Measurements from ENCODE around the gene RAX2.
"Not testable (repeated sequence)": the region's sequence is repeated elsewhere in the genome, so short reads cannot be mapped to it uniquely, and the experiment has no call there.

RAX2 gene

DNA sequence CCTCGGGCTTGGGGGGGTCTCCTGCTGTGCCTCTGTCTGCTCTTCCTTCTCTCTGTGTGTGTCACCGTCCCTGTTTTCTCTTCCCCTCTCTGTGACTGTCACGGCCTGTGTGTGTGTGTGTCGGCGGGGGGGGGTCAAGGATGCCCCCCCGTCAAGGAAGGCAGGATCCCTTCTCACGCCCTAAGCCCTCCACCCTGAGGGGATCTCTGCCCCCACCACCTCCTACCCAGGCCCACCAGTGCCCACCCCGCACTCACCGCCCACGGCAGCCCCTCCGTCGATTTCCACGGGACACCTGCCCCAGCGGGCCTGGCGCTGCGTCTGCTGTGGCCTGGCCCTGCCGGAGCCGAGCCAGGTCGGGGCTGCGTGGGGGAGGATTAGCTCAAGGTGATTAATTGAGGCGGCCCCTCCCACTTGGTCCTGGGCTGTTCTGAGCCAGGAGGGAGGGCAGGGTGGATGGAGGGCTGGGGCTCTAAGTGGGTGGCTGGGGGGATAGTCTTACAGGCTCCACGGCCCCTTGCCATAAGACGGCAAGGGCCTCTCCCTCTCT, at the start of gene RAX2:
Gene RAX2 (minus strand): TSS at position 323 of the 550 bp plus-strand sequence. CDS start 486 bp downstream, outside the sequence.
- no peak for DNase-seq (ENCODE audit: low spot score)

DNA sequence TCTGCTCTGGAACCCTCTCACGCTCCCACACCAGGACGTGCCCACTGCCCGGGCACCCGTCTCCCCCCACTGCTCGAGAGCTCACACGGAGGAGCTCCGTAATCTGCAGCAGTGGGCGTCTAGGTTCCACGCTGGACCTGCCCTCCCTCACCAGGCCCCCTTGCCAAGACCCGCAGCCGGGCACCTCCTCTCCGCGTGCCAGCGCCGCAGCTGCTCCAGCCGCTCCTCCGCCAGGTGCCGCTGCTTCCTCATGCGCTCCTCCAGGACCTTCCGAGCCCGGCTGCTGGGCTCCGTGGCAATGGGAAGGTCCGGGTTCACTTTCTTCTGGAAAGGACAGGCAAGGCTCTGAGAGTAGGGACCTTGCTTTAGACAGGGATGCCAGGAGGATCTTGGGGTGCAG, 49.1 kb upstream of the RAX2 start:
- peak; percentile 25 for DNase-seq (ENCODE audit: low spot score)

DNA sequence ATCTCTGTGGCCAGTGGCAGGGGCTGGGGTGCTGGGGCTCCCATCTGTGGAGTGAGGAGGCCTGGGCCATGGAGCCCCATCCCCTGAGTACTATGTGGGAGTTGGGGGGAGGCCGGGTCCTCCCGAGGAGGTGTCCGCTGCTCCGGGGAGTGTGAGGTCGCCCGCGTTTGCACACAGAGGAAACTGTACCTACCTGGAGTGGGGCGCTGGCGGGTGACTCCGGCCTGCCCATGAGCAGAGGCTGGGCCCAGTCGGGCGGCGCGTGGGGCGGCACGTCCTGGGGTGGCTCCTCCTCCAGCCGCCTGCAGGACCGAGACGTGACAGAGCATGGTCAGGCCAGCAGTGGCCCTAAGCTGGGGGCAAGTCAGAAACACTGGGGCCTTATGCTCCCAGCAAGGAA, 48.0 kb upstream of the RAX2 start:
- DNase-seq (ENCODE audit: low spot score) = no peak

DNA sequence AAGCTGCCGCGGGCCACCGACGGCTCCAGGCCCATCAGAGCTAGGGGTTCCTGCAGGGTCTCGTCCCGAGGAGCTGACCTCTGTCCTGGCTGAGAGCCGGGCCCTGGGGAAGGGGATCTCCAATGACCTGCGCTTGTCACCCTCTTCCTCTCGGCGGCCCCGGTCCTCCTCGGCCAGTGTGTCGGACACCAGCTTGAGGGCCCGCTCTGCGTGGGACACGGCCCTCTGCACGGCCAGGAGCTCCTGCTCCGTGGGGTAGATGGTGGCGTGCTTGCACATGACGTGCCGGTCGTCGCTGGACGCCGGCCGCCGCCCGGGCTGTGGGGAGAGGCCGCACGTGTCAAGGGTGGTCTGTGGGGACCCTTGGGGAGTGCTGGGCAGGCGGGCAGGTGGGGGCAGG, 46.9 kb upstream of the RAX2 start:
- DNase-seq (ENCODE audit: low spot score) = no peak

DNA sequence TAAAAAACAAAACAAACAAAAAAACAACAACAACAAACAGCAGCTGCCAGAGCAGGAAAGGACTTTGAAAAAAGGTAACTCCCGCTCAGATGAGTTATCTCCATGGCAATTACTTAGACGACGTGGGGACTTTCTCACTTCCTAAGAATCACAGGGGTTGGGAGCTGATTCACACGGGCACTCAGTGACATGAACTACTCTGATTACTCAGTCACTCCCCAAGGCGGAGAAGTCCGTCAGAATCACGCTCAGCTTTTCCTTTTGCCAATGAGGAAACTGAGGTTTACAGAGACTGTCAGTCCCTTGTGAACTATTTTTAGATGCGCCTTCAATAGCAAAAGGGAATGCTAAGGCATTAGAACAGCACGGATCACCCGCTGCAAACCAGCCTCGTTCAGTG, 46.4 kb upstream of the RAX2 start:
- no peak for DNase-seq (ENCODE audit: low spot score)

DNA sequence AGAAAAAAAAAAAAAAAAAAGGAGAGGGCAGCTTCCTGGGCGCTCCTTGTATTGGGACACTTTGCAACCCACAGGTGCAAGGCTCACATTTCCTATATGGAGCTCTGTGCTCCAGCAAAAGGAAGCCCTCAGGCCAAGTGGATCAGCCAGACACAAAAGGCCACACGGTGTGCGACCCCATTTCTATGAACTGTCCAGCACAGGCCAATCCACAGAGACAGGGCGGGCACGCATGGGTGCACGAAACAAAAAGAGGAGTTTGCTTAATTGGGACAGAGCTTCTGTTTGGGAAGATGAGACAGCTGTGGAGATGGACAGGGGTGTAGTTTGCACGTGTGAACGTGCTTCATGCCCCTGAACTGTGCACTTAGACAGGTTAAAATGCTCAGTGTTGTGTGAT, 45.7 kb upstream of the RAX2 start:
- no peak for DNase-seq (ENCODE audit: low spot score)

DNA sequence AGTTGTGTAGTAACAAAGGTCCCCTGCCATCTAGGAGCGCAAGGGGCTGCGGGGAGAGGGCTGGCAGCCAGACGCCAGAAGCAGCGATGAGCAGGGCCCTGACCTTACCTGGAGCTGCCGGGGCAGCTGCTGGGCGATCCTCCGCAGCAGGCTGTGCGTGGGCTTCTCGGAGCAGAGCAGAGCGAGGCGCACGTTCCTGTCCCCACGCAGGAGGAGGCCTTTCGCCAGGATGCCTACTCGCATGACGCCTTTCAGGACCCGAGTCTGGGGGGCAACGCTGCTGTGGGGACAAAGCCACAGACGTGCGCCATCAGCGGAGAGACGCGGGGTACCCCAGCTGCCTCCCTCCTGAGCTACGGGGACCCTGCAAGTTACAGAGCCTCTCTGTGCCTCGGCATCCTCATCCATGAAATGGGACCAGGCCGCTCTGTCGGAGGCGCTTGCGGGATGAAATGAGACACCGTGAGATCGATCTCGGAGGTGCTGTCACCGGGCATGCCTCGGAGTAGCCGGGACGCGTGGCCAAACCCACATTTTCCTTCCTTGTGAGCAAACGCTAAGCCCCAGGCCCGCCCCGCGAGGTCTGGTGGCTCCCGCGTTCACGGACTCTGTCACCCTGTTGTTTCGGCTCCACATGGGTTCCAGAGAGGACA, 44.7 kb upstream of the RAX2 start:
- DNase-seq (ENCODE audit: low spot score) = no peak

DNA sequence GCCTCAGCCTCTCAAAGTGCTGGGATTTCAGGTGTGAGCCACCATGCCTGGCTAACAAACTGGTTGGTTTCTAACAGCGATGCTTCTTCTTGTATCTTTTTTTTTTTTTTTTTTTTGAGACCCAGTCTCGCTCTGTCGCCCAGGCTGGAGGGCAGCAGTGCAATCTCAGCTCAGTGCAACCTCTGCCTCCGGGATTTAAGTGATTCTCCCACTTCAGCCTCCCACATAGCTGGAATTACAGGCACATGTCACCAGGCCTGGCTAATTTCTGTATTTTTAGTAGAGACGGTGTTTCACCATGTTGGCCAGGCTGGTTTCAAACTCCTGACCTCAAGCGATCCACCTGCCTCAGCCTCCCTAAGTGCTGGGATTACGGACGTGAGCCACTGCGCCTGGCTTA, 44.1 kb upstream of the RAX2 start:
- not testable (repeated sequence) for DNase-seq (ENCODE audit: low spot score)

DNA sequence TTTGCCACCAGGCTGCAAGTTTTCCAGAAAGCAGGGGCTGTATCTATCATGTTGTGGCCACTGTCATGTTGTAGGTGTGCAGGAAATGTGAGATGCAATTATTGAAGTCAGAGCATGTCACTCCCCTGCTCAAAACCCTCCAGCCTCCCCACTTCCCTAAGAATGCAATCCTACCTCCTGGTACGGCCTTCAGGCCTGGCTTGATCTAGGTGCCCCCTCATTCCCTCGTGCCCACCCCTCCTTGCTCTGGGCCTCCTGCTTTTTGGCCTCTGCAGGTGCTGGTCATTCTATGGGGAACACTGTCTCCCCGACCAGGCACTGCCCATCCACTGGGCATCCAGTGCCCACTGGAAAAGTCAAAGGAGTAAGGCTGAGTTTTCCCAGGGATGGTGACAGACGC, 42.6 kb upstream of the RAX2 start:
- DNase-seq (ENCODE audit: low spot score) = no peak

DNA sequence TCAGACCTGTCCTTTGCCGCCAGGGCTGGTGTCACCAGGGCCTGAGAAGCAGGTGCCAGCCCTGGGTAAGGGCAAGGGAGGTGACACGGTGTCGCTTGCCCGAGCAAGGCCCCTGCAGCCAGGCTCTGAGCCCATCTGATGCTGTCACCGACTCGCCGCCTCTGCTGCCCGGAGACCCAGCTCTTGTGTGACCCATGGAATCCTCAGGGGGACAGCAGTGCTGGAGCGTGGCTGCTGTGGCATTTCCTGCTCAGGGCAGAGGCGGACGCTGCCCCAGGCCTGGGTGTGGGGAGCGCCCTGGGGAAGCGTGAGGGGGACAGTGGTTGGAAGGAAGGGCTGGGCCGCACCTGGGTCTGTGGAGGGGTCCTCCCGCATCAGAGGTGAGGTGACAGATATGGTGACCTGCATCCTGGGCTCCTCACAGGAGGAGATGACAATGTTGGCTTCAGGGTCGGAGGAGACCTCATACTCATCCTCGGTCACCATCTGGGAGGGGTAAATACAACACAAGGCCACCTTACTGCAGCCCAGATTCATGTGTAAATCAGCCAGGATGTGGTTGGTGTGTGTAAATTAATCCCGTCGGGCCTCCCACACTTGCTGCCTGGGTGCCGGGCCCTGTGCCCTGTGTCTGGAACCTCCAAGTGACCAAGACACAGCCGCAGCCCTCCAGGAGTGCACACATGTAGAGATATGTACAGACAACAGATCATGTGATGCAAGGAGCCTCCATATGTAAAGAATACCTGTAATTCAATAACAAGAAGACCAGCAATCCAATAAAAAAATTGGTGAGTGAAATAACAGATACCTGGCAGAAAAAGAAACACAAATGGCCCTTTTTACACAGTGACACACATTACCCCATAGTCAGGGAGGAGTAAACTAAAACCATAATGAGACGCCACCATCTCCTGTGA, 41.7 kb upstream of the RAX2 start:
- DNase-seq (ENCODE audit: low spot score) = no peak

DNA sequence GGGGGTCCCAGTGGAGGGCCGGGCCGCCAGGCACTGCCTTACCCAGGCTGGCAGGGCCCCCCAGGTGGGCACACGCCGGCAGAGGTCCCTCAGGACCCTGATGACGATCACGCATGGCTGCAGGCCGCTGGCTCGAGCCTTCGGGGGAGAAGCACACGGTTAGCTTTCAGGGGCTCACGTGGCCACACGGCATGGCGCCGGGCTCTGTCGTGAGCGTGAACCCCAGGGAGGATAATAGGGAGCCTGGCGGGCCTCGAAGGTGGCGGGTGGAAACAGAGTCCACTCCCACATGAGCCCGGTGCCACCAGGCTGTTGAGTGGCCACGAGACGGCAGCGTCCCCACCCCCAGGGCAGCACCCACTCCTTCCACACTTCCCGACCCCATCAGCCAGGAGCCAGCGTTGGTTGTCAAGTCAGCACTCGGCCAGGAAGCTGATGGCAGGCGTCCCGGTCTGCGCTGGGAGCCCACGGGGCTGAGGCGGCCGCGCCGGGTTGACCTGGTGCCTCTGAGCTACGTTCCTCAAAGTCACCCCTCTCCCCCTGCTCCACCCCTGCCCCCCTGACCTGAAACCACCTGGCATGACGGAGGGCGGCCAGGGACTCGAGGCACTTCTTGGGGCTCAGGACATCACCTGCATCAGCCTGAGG, 38.8 kb upstream of the RAX2 start:
- no peak for DNase-seq (ENCODE audit: low spot score)

DNA sequence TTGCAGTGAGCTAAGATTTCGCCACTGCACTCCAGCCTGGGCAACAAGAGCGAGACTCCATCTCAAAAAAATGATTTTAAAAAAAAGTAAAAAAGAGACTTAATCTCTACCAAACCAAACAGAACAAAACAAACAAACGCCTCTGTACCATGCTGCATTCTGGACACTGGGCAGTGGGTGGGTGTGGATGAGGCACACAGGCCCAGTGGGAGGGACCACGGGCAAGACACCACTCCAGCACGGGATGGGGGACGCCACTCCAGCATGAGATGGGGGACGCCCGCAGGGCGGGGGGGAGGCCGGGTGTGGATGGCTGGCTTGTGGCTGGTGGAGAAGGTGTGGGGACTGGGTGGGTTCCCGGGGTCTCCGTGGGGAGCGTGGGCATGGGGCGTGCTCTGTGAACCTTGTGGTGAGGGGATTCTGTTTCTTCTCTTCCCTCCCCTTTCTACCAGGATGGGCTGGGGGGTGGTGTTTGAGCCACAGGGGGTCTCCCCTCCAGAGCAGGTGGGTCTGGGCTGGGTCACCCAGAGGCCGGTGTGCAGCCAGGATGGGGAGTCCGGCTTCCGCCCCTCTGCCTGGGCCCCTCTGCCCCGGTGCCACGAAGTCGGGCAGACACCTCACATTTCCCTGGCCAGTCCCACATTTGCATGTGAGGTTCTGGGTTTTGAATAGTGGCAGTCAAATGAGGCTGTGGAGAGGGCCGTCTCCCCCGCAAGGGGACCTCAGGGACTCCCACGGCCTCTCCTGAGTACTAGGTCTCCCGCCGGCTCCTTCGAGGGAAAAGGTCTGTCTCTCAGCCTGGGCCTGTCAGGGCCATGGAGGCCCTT, 38.1 kb upstream of the RAX2 start:
- no peak for DNase-seq (ENCODE audit: low spot score)

DNA sequence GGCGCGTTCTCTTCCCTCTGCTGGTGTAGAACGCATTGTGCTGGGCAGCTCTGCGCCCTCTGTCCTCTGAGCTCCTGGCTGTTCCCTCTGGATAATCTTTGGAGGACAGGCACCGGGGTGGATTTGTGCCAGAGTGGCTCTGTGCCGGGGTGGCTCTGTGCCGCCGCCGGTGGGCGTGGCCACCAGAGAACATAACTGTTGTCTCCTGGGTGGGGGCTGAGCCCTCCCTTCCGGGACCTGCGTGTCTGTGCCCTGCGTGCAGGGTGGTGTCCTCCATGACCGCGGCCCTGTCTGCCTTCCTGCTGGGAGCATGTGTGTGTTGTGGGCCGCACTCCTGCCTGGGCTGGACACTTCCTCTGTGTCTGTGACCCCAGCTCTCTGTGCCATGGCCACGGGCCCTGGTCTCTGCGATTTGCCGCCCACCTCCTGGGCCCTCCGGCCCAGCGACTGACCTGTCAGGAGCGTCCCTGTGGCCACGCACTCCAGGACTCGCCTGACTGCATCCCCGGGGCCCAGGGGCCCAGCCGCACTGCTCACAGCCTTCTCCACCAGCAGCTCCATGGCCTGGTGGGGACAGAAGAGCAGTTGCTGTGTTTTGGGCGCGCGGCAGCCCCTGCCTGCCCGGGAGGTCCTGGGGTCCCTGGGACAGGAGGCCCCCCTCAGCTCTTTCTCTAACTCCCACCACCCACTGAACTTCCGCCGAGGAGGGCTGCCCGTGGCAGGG, 36.6 kb upstream of the RAX2 start:
- no peak for DNase-seq (ENCODE audit: low spot score)

DNA sequence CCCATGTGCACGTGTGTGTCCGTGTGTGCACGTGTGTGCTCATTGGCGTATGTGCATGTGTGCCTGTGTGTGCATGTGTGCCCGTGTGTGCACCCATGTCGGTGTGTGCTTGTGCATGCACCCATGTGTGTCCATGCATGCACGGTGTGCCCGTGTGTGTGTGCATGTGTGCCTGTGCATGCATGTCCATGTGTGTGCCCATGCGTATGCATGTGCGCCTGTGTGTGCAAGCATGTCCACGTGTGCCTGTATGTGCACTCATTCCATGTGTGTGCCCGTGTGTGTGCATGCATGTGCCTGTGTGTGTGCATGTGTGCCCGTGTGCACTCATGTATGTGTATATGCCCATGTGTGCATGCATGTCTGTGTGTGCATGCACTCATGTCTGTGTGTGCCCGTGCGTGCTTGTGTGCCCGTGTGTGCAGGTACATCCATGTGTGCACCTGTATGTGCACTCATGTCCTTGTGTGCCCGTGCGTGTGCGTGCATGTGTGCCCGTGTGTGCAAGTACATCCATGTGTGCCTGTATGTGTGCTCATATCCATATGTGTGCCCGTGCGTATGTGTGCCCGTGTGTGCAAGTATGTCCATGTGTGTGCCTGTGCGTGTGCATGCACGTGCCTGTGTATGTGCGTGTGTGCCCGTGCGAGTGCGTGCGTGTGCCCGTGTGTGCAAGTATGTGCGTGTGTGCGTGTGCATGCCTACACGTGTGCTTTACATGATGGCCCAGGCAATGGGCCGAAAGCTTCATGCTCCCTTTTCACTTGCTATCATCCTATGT, 35.7 kb upstream of the RAX2 start:
- DNase-seq (ENCODE audit: low spot score) = no peak

DNA sequence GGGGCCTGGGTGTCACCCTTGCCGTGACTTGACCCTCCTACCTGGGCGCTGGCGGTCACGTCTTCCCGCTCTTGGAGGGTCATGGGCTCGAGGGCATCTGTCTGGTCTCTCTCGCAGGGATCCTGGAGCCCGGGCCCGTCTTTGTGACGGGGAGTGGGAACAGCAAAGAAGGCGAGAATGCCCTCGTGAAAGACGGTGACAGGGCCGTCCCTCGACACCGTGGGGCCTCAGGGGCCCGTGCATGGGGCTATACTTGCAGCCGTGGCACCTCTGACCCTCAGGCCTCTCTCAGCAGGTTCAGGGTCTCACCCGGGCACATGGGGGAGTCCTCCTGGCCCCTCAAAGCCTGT, 35.1 kb upstream of the RAX2 start:
- DNase-seq (ENCODE audit: low spot score) = no peak

DNA sequence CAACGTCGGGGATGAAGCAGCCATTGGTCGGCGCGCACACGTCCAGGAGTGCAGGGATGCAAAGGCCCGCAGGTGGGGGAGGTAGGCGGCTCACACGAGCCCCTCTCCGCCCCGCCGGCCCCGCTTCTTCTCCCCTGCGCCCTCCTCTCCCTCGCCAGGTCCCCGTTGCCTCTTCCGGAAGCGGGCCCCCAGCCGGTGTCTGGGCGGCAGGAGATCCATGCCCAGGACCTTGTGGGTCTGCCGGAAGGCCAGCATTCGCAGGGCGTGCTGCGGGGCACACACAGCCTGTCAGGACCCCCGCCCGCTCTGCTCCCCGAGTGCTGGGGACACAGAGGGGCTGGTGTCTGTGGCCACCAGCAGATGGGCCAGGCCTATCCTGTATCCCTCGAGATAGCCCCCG, 33.8 kb upstream of the RAX2 start:
- DNase-seq (ENCODE audit: low spot score) = no peak

DNA sequence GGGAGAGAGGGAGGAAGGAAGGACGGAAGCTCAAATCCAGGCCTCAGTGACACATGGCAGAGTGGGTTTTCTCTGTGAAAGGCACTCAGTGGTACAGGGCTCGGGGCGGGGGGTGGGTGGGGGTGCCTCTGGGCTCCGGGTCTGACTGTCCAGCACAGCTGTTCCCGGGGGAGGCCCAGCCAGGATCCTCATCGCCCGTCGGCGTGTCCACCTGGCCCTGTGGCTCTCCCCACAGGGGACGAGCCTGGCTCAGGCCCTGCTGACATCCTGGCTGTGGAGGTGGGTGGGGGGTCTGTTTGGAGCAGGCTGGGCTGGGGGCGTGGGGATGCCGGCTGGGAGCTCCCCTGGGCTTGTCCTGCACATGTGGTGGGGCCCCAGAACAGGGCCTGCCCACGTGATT, 32.4 kb upstream of the RAX2 start:
- DNase-seq (ENCODE audit: low spot score) = no peak

DNA sequence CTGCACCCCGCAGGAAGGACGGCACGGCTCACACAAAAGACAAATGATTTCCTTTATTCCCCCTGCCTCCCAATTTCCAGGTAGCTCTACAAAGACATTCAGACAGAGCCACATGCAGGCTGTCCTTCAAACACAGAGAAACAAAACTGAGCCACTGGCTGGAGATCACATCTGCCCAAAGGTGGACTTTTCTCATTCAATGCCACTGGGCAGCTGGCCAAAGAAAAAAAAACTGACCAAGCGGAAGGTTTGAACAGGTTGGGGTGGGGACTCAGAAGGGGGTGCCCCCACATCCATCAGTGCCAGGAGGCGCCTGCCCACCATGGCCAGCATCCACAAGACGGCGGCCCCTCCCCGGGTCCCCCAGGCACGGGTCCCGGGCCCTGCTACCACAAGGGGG, 32.0 kb upstream of the RAX2 start:
- no peak for DNase-seq (ENCODE audit: low spot score)

DNA sequence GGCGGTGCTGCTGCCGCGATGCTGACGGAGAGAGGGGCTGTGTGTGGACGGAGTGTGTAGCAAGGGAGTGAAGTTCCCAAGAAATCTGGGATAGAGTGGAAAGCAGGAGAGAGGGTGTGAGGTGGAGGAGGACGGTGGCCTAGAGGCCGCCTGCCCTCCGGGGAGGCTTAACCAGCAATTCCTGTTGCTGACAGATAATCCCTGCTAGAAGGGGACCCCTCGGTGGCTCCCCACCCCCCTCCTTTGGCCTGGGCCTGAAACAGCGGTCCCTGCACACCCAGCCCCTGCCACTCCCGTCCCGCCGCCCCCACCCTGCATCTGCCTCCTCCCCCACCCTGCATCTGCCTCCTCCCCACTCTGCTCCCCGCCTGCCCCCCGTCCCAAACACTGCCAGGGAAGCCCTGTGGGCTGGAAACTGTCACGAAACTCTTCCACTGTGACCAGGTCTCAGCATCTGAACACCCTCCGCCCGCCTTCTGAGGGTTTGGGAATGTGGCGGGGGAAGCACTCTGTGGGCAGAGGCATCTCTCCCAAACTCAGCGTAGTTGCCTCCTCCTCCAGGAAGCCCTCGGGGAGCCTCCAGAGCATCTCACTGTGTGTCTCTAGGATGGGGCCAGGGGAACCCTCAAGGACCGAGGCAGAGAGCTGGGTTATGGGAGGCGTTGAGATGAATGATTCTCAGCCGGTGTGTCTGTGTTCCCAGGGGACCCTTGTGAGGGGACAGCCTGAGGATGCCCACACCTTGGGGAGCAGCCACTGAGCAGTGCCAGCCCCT, 31.3 kb upstream of the RAX2 start:
- no peak for DNase-seq (ENCODE audit: low spot score)

Measured in COLO829 (cell line).